Adrenal gland (tissue), 5 donors: ENCODE results near the gene GFM1.

Experiments used
- CTCF ChIP-seq, 6 experiments: fragments of 450-650 bp in 4 of 6; fragments of 200-600 bp in 2 of 6; sonication (generic) in 1 of 6; IDR thresholded peaks; 1 replicate in 5 of 6; 2 replicates in 1 of 6; pipeline versions ENCODE4 v1.5.1 to v1.8.0; 2016 to 2021; ENCODE audit warnings: antibody characterized with exemption in 6 of 6, mild to moderate bottlenecking in 2 of 6, moderate library complexity in 1 of 6
- POLR2A ChIP-seq, 2 donors: fragments of 450-650 bp; IDR thresholded peaks; one replicate each; pipeline ENCODE4 v1.6.1; 2017; ENCODE audit warnings: antibody characterized with exemption in 2 of 2, mild to moderate bottlenecking in 2 of 2, moderate library complexity in 1 of 2
- donor health status: DM: no; HTN: no; CAD: no.

- no peak for TF ChIP-seq CTCF (IDR thresholded peaks at IDR 0.05)
- TF ChIP-seq POLR2A (IDR thresholded peaks at IDR 0.05) = no peak
These were observed 42.1 kb upstream of the GFM1 start for GRCh38 chr3:158602227-158602626.
